ENCODE data around the gene ZCCHC8.

- TF ChIP-seq CTCF (conservative IDR thresholded peaks at IDR 0.05 in 1 of 2, IDR thresholded peaks at IDR 0.05 in 1 of 2; ENCODE audit: low read depth in 1 of 2, low read length in 2 of 2) (no peak), EZH2 (IDR thresholded peaks at IDR 0.05; ENCODE audit: low read length, missing control alignments) (no peak)
These were observed 594 bp downstream of the ZCCHC8 start for GRCh38 chr12:122499991-122500684.

Measured in fibroblast of lung (primary cell).